NB4 (cell line): ENCODE data around the gene LMTK3.

Experiments used
- CTCF ChIP-seq: IDR thresholded peaks from one replicate; pipeline ENCODE4 v1.5.1; 2012; ENCODE audit warnings: low read depth, low read length
- POLR2A ChIP-seq: IDR thresholded peaks from 2 replicates; pipeline ENCODE4 v1.6.1; 2011; ENCODE audit warnings: mild to moderate bottlenecking; ENCODE audit not compliant: insufficient read length; ENCODE audit errors: extremely low read depth

GRCh38 chr19:48558018-48558684 is 46.5 kb upstream of the LMTK3 start:
- TF ChIP-seq CTCF = no peak
- no peak for TF ChIP-seq POLR2A
